HFF-Myc (cell line): ENCODE results near the gene FMNL2.

ENCODE experiments used
- DNase-seq: peaks from one replicate; pipeline ENCODE4 v3.0.0-alpha.2; 2011; ENCODE audit warnings: low read depth; ENCODE audit errors: extremely low read depth
- H3K4me3 ChIP-seq: replicated peaks from 2 replicates; pipeline ENCODE4 v1.5.1; 2011; ENCODE audit warnings: low read depth, mild to moderate bottlenecking, control low read depth, low read length
- TF ChIP-seq, protein P1 (sequence below): IDR thresholded peaks from 2 replicates; pipeline ENCODE4 v1.5.1; 2012; ENCODE audit warnings: mild to moderate bottlenecking, low read depth, low read length, control low read depth; ENCODE audit errors: missing control alignments

Gene FMNL2

DNA sequence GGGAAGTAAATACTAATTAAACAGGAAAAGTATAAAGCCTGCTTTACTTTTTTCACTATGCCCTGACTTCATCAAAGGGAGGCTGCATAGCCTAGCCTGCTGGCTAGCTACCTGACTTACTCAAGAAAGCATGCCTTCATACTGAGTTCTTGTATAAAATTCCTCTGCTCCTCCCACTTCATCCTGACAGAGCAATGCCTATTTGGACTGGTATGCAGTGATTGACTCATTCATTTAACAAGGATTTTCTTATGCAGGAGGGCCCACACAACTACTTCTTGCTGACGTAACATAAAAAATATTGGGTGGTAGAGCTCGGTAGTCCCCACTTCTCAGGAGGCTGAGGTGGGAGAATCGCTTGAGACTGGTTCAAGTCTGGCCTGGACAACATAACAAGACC is 311.8 kb downstream of the FMNL2 start:
- TF ChIP-seq, protein P1, sequence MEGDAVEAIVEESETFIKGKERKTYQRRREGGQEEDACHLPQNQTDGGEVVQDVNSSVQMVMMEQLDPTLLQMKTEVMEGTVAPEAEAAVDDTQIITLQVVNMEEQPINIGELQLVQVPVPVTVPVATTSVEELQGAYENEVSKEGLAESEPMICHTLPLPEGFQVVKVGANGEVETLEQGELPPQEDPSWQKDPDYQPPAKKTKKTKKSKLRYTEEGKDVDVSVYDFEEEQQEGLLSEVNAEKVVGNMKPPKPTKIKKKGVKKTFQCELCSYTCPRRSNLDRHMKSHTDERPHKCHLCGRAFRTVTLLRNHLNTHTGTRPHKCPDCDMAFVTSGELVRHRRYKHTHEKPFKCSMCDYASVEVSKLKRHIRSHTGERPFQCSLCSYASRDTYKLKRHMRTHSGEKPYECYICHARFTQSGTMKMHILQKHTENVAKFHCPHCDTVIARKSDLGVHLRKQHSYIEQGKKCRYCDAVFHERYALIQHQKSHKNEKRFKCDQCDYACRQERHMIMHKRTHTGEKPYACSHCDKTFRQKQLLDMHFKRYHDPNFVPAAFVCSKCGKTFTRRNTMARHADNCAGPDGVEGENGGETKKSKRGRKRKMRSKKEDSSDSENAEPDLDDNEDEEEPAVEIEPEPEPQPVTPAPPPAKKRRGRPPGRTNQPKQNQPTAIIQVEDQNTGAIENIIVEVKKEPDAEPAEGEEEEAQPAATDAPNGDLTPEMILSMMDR = no peak
- peak; percentile 59 for DNase-seq
- H3K4me3 ChIP-seq = no peak overlapping the region

DNA sequence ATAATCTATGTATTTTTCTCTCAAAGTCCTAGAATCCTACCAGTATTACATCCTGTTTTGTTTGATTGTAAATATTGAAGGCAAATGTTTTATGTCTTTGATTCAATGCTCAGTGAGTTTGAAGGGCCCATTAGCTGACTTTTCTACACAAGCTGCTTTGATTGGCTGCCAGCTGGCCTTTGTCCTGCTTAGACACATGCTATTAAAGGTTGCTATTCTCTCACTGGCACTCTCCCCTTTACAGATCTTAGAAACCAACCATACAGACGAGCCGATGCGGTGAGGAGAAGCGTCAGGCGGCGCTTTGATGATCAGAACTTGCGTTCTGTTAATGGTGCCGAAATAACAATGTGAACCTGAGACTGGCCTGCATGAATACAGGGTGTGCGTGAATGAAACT is 312.6 kb downstream of the FMNL2 start:
- DNase-seq = peak; percentile 30
- no peak overlapping the region for H3K4me3 ChIP-seq
- TF ChIP-seq, protein P1 = no peak

DNA sequence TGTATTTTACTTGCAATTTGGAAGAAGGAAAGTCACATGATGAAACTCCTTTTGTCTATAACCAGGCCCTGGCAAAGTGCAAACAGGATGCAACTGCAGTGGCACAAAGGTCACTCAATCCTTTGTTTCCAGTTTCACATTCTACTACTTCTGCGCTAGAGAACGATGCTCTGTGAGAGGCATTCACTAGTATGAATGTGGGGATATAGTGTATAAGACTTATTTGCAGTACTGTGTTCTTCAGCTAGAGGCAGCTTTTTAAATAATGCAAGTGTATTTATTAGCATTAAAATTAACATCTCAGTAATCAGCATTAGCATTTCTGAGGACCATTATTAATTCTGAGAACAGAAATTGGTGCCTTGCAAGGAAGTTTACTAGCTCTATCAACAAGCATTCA is 313.4 kb downstream of the FMNL2 start:
- no peak for DNase-seq
- no peak overlapping the region for H3K4me3 ChIP-seq
- TF ChIP-seq, protein P1 = no peak

GRCh38 chr2:152649997-152650396 is 315.0 kb downstream of the FMNL2 start:
- DNase-seq = no peak
- H3K4me3 ChIP-seq = no peak overlapping the region
- TF ChIP-seq, protein P1 = no peak

GRCh38 chr2:152650768-152651371 is 315.9 kb downstream of the FMNL2 start:
- H3K4me3 ChIP-seq = no peak overlapping the region
- no peak for DNase-seq
- TF ChIP-seq, protein P1 = no peak

DNA sequence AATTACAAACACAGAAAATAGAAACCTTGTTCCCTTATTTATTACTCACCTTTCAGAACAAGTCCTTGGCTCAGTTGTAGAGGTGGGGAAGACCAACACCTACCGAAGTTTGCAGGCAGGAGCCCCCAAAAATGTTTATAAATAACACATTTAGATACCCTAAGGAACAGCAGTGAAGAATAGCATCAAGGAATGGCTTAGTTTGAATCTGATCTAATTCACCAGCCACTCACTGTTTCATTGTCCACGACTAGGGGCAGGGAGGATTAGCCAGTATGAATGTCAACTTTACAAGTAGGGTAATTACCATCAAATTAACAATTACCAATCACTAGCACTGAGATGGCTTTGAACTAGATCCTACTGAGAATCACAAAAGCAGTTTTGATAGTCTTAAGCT is 316.9 kb downstream of the FMNL2 start:
- no peak overlapping the region for H3K4me3 ChIP-seq
- TF ChIP-seq, protein P1 = no peak
- DNase-seq = no peak

DNA sequence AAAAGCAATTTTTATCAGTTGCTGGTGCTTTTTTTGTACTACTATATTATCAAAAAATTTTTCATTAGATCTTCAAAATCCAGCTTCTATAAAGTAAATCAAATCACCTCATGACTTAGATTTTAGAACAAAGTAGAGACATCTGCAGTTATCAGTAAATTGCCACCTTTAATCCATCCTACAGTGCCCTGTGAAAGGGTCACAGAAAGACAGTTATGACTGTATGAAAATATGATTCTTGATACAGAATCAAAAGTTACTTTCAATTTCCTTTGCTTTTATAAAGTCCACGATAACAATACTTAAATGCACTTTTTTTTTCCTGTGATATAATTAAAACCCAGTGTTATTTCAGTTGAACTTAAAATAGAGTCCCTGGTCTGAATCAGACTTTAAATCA is 320.9 kb downstream of the FMNL2 start:
- TF ChIP-seq, protein P1 = no peak
- no peak for DNase-seq
- H3K4me3 ChIP-seq = no peak overlapping the region
